BLaER1 treated with 17β-estradiol and CSF1 and Interleukin-3, amounts not matched to agents 10 nM and 100 nM (cell line): ENCODE data around the gene OGT.
A peak's percentile ranks its signal among the peaks of the same experiment; 100 is the strongest.
"Not testable (repeated sequence)": the region's sequence is repeated elsewhere in the genome, so short reads cannot be mapped to it uniquely, and the experiment has no call there.

Experiments
- H3K27ac ChIP-seq, 11 experiments: shearing (Covaris generic); formaldehyde crosslinking; 2 replicates each; pipeline ENCODE4 v1.8.1; 2022
- H3K27me3 ChIP-seq, 11 experiments: shearing (Covaris generic); formaldehyde crosslinking; 2 replicates each; pipeline ENCODE4 v1.8.1; 2022
- H3K36me3 ChIP-seq, 11 experiments: shearing (Covaris generic); formaldehyde crosslinking; 2 replicates each; pipeline ENCODE4 v1.8.1; 2022
- H3K4me1 ChIP-seq, 10 experiments: shearing (Covaris generic); formaldehyde crosslinking; 2 replicates each; pipeline ENCODE4 v1.8.1; 2022
- H3K4me2 ChIP-seq, 11 experiments: shearing (Covaris generic); formaldehyde crosslinking; 2 replicates each; pipeline ENCODE4 v1.8.1; 2022
- H3K4me3 ChIP-seq, 10 experiments: shearing (Covaris generic); formaldehyde crosslinking; 2 replicates each; pipeline ENCODE4 v1.8.1; 2022
- H3K9ac ChIP-seq, 11 experiments: shearing (Covaris generic); formaldehyde crosslinking; 2 replicates each; pipeline ENCODE4 v1.8.1; 2022
- H3K9me3 ChIP-seq, 11 experiments: shearing (Covaris generic); formaldehyde crosslinking; replicated peaks in 1 of 11; 2 replicates each; pipeline ENCODE4 v1.8.1; 2022
- H4K20me1 ChIP-seq, 11 experiments: shearing (Covaris generic); formaldehyde crosslinking; 2 replicates each; pipeline ENCODE4 v1.8.1; 2022
- Cebpa-rat ChIP-seq, 11 experiments: shearing (Covaris generic); IDR thresholded peaks; 2 replicates each; pipeline ENCODE4 v1.8.1; 2022

Gene OGT

DNA sequence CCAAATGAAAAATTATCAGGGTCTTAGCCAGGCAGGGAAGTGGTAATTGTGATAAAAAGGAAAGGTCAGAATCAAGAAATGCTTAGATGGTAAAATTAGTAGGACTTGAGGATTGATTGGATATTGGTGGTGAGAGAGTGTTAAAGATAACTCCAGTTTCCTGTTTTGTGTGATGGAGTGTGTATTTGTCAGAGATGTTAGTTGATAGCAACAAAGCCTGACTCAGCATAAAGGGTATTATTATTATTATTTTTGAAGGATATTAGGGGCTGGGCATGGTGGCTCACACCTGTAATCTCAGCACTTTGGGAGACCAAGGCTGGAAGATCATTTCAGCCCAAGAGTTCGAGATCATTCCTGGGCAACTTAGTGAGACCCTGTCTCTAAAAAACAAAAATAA is 23.6 kb upstream of the OGT start:
- H3K4me1 ChIP-seq: peaks cover 0 to 2% (median 0%) of the 10 kb centered on the region in 10 experiments; a peak in 2 of 20 replicates
- no peaks in the 10 kb centered on the region; a peak in 1 of 22 replicates for H4K20me1 ChIP-seq
- no peak overlapping the region for H3K9ac ChIP-seq
- H3K36me3 ChIP-seq: no peaks in the 10 kb centered on the region
- TF ChIP-seq Cebpa-rat (IDR thresholded peaks at IDR 0.05): no peak
- H3K9me3 ChIP-seq: peaks cover 7 to 21% (median 12%) of the 10 kb centered on the region in 11 experiments; a peak in 18 of 22 replicates
- peaks cover 9 to 70% (median 29%) of the 10 kb centered on the region in 11 experiments; a peak in 21 of 22 replicates for H3K27me3 ChIP-seq
- no peak overlapping the region for H3K4me2 ChIP-seq
- no peak overlapping the region for H3K27ac ChIP-seq
- no peak overlapping the region for H3K4me3 ChIP-seq

DNA sequence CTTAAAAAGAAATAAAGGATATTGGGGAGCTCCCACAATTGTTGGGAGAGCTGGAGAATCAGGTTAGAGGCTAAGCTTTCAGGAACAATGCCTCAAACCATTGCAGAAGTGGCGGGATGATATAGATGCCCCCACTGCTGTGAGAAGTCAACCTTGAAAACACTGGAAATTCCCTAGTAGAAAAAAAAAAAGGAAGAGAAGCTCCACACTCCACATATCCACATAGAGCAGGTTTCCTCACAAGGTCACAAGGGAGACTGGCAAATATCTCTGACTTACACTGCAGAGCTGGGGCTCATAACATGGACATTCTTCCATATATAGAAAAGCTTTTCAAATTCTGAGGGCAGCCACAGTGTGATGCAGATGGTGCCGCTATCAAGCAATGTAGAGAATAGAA is 22.7 kb upstream of the OGT start:
- no peak overlapping the region for H3K4me2 ChIP-seq
- no peak overlapping the region for H3K4me3 ChIP-seq
- no peak for TF ChIP-seq Cebpa-rat (IDR thresholded peaks at IDR 0.05)
- H3K4me1 ChIP-seq: peaks cover 0 to 11% (median 0%) of the 10 kb centered on the region in 10 experiments; a peak in 3 of 20 replicates
- H3K27ac ChIP-seq: no peak overlapping the region
- no peaks in the 10 kb centered on the region; a peak in 1 of 22 replicates for H4K20me1 ChIP-seq
- H3K27me3 ChIP-seq: peaks cover 15 to 70% (median 30%) of the 10 kb centered on the region in 11 experiments; a peak in 21 of 22 replicates
- no peaks in the 10 kb centered on the region for H3K36me3 ChIP-seq
- H3K9ac ChIP-seq: no peak overlapping the region
- peaks cover 7 to 21% (median 12%) of the 10 kb centered on the region in 11 experiments; a peak in 18 of 22 replicates for H3K9me3 ChIP-seq

DNA sequence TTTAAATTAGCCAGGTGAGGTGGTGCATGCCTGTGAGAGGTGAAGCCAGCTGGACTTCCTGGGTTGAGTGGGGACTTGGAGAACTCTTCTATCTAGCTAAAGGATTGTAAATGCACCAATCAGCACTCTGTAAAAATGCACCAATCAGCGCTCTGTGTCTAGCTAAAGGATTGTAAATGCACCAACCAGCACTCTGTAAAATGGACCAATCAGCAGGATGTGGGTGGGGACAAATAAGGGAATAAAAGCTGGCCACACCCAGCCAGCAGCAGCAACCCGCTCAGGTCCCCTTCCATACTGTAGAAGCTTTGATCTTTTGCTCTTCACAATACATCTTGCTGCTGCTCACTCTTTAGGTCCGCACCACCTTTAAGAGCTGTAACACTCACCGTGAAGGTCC is 19.2 kb upstream of the OGT start:
- peaks cover 17 to 68% (median 46%) of the 10 kb centered on the region in 11 experiments; a peak in 21 of 22 replicates for H3K27me3 ChIP-seq

DNA sequence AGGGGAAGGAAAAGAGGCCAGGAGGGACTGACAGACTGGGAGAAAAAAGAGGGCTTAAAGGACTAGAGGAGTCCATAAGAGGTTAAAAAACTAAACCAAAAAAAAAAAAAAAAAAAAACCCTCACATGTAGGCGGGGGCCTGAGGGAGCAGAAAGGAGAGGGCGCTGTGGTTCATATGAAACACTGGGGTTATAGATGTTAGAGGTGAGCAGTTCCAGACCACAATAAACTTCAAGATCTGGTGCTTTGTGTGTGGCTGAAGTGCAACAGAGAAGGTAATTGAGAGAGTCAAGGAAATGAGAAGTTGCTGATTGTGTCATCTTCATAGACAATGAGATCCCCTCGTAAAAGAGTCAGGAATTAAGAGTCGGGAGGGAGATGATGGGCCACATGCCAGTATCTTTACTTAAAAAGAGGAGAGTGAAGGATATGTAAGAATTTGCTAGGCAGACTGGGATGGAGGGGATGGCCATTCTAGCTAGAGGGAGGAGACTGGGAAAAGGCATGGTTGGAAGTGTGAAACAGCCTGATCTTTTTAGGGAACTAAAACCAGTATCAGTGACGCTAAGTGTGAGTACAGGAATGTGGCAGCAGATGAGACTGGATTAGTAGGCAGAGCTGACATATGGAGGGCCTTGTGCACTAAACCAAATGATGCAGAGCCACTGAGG is 18.4 kb upstream of the OGT start:
- Histone ChIP-seq H3K9me3 (peaks cover 17 to 33% (median 24%) of the 10 kb centered on the region in 11 experiments; a peak in 20 of 22 replicates), H3K27ac (no peak overlapping the region), H3K4me3 (no peak overlapping the region), H3K4me2 (peak overlapping the region in 1 of 11 experiments; percentile 4; a peak in 1 of 22 replicates), H4K20me1 (no peaks in the 10 kb centered on the region), H3K27me3 (peaks cover 15 to 61% (median 44%) of the 10 kb centered on the region in 11 experiments; a peak in 21 of 22 replicates), H3K36me3 (no peaks in the 10 kb centered on the region), H3K4me1 (peaks cover 0 to 11% (median 0%) of the 10 kb centered on the region in 10 experiments; a peak in 3 of 20 replicates), H3K9ac (no peak overlapping the region)
- no peak for TF ChIP-seq Cebpa-rat (IDR thresholded peaks at IDR 0.05)

More for the DNA sequence above, 19.2 kb upstream of the OGT start:
- not testable (repeated sequence) for H3K27ac ChIP-seq, H4K20me1 ChIP-seq, H3K9ac ChIP-seq, H3K36me3 ChIP-seq, H3K4me2 ChIP-seq, H3K4me3 ChIP-seq
- H3K9me3 ChIP-seq: peaks cover 17 to 33% (median 24%) of the 10 kb centered on the region in 11 experiments; a peak in 20 of 22 replicates
- peaks cover 0 to 11% (median 0%) of the 10 kb centered on the region in 10 experiments; a peak in 3 of 20 replicates for H3K4me1 ChIP-seq

DNA sequence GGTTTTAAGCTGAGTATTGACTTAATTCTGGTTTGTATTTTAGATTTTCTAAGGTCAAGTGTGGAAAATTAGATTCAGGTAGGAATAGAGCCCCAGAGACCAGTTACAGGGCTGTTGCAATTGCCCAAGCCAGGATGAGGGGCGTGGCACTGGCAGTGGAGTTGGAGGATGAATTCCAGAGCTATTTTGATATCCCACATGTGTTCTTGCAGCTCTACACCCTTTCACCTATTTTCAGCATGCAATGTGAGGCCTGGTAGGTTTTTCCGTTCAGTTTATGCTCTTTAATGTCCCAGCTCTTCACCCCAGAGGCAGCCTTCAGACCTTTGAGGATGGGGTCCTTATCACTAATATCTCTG is 17.9 kb upstream of the OGT start:
- Histone ChIP-seq H3K27ac (no peak overlapping the region), H3K4me3 (no peak overlapping the region), H4K20me1 (no peaks in the 10 kb centered on the region), H3K36me3 (no peaks in the 10 kb centered on the region), H3K4me2 (peak overlapping the region in 1 of 11 experiments; percentile 4; a peak in 1 of 22 replicates), H3K9me3 (peaks cover 17 to 33% (median 24%) of the 10 kb centered on the region in 11 experiments; a peak in 20 of 22 replicates), H3K9ac (no peak overlapping the region), H3K27me3 (peaks cover 13 to 58% (median 40%) of the 10 kb centered on the region in 11 experiments; a peak in 21 of 22 replicates), H3K4me1 (peaks cover 0 to 11% (median 0%) of the 10 kb centered on the region in 10 experiments; a peak in 3 of 20 replicates)
- no peak for TF ChIP-seq Cebpa-rat (IDR thresholded peaks at IDR 0.05)

DNA sequence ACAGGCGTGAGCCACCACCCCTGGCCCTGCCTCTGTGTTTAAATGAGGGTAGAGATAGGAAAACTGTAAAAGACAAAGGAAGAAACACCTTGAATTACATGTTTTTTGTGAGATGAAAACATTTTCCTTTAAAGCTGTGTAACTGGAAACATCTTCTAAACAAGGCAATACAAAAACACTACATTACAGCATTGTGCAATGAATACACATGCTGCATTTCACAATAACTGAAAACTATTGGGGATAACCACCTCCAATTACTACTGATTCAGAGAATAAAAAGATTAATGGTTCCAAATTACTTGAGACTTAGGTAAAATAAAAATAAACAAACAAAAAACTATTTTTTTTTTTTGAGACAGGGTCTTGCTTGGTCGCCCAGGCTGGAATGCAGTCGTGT is 7.6 kb upstream of the OGT start:
- no peak overlapping the region for H3K4me2 ChIP-seq
- no peak for TF ChIP-seq Cebpa-rat (IDR thresholded peaks at IDR 0.05)
- H3K4me1 ChIP-seq: no peaks in the 10 kb centered on the region
- no peaks in the 10 kb centered on the region for H4K20me1 ChIP-seq
- H3K27me3 ChIP-seq: peaks cover 9 to 54% (median 45%) of the 10 kb centered on the region in 11 experiments; a peak in 19 of 22 replicates
- no peak overlapping the region for H3K27ac ChIP-seq
- H3K9ac ChIP-seq: no peak overlapping the region
- no peaks in the 10 kb centered on the region for H3K36me3 ChIP-seq
- H3K9me3 ChIP-seq: peaks cover 17 to 23% (median 20%) of the 10 kb centered on the region in 11 experiments; a peak in 21 of 22 replicates
- no peak overlapping the region for H3K4me3 ChIP-seq

DNA sequence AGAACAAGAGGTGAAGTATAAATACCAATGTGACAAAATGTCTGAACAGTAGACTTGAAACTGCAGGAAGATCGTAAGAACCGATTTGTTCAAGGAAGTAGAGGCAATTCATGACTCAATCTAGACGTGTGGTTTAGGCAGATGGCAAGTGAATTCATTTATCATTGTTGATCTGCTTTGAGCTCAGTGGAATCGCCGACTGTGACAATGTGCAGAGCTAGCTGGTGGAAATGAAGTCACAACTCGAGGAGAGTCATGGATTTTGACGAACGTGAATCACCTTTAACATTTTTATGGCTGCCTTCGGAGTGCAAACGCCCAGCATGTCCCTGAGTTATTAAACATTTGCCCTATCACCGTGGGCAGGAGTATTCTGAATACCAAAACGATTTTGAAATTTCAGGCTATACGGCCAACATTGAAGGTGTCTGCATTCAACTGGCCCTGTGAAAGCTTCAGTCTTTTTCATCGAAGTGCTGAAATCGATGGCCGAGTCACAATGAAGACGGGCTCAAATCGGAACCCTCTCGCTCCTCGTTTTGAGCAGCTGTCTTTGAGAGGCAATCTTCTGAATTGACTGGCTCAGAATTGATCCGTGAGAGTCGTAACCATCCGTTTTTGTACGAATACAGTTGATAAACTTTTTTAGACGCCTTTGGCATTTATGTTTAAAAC is 689 bp upstream of the OGT start:
- TF ChIP-seq Cebpa-rat (IDR thresholded peaks at IDR 0.05): no peak; a peak in 1 of 22 replicates
- Histone ChIP-seq H3K36me3 (peaks cover 0 to 11% (median 4%) of the 10 kb centered on the region in 11 experiments; a peak in 6 of 22 replicates), H3K9ac (peak overlapping the region; percentile 79 to 96 (median 93)), H3K27me3 (peaks cover 11 to 73% (median 55%) of the 10 kb centered on the region in 11 experiments; a peak in 20 of 22 replicates), H3K4me3 (peak overlapping the region; percentile 71 to 94 (median 84)), H4K20me1 (peaks cover 28 to 38% (median 34%) of the 10 kb centered on the region in 11 experiments), H3K27ac (peak overlapping the region; percentile 82 to 97 (median 94)), H3K4me1 (peaks cover 5 to 23% (median 18%) of the 10 kb centered on the region in 10 experiments; a peak in 18 of 20 replicates), H3K9me3 (peaks cover 18 to 53% (median 32%) of the 10 kb centered on the region in 11 experiments; a peak in 21 of 22 replicates), H3K4me2 (peak overlapping the region; percentile 67 to 83 (median 75))

DNA sequence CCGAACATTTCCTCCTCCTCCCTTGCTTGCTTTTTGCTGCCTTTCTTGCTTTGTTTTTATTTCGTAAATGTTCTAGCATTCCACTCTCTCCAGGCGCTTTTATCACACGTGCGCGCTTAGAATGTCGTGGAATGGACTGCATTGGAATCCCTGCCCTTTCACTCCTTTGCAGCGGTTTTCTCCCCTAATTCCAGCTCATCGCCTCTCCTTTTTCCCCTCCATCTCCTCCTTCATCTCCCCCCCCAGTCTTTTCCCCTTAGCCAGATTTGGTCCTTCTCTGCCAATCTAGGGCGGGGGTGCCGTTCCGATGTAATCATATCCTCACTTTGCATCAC is 579 bp downstream of the OGT start:
- Histone ChIP-seq H3K4me2 (peak overlapping the region in 8 of 11 experiments; percentile 10 to 85 (median 70); a peak in 10 of 22 replicates), H3K27ac (peak overlapping the region; percentile 82 to 97 (median 94)), H3K9ac (peak overlapping the region; percentile 89 to 96 (median 93)), H4K20me1 (peaks cover 41 to 51% (median 46%) of the 10 kb centered on the region in 11 experiments), H3K4me3 (peak overlapping the region; percentile 71 to 94 (median 84)), H3K27me3 (peaks cover 15 to 69% (median 52%) of the 10 kb centered on the region in 11 experiments; a peak in 20 of 22 replicates), H3K36me3 (peaks cover 3 to 24% (median 13%) of the 10 kb centered on the region in 11 experiments; a peak in 11 of 22 replicates), H3K9me3 (peaks cover 17 to 50% (median 31%) of the 10 kb centered on the region in 11 experiments; a peak in 21 of 22 replicates), H3K4me1 (peaks cover 9 to 35% (median 22%) of the 10 kb centered on the region in 10 experiments; a peak in 19 of 20 replicates)
- TF ChIP-seq Cebpa-rat (IDR thresholded peaks at IDR 0.05): no peak
